ENCODE data around the gene PTPRF. TPM values are rescaled to one million over a fixed set of nuclear protein-coding genes. Genes with fewer than 3 reads are reported as not detected.
A peak's percentile ranks its signal among the peaks of the same experiment; 100 is the strongest.

The PTPRF gene
- total RNA-seq, 6 experiments from 2014 or later: 97.1 to 252 (median 160) TPM

DNA sequence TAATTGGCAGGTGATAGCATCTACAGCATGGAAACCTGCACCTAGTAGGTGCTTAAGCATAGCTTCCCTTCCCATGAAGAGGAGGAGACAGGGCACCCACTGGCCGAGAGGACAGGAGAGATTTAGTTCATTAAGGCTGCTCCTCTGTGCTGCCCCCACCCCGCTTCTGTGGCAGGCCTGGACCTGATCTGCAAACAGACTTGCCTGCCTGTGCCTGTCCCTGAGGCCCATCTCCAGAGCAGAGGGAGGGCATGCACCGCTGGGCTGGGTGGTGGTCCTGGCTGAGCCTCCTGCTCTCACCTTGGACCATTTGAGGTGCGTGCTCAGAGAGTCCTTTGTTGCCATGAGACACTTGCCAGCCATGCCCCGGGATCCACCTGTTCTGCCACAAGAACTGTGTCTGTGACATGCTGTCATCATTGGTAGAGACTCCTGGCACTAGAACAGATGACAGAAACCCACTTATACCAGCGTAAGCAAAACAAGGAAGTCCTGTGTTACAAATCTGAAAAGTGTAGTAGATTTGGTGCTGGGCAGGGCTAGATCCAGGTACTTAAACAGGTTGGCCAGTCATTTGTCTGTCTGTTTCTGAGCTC is 55.6 kb downstream of the PTPRF start:
- Histone ChIP-seq H3K9me3 (no peaks in the 10 kb centered on the region), H3K4me3 (no peak overlapping the region), H3K27me3 (no peaks in the 10 kb centered on the region), H3K36me3 (peaks cover 0 to 23% (median 8%) of the 10 kb centered on the region in 4 donors), H3K27ac (no peak overlapping the region), H3K4me1 (no peaks in the 10 kb centered on the region)
- 76% methylated on average over 5 of the region's 6 CpGs for WGBS (ENCODE audit: insufficient coverage, low coverage, low lambda C conversion rate, missing lambda C conversion rate)
- no peak for DNase-seq
- intact Hi-C loops (cut with DNase I): no loop called here
- no peak for ATAC-seq
- TF ChIP-seq POLR2A (IDR thresholded peaks at IDR 0.05): no peak

- WGBS (ENCODE audit: insufficient coverage, low coverage, low lambda C conversion rate, missing lambda C conversion rate): 33% methylated on average over 1 of the region's 2 CpGs
- intact Hi-C loops (cut with DNase I): no loop called here
- TF ChIP-seq, protein P1, sequence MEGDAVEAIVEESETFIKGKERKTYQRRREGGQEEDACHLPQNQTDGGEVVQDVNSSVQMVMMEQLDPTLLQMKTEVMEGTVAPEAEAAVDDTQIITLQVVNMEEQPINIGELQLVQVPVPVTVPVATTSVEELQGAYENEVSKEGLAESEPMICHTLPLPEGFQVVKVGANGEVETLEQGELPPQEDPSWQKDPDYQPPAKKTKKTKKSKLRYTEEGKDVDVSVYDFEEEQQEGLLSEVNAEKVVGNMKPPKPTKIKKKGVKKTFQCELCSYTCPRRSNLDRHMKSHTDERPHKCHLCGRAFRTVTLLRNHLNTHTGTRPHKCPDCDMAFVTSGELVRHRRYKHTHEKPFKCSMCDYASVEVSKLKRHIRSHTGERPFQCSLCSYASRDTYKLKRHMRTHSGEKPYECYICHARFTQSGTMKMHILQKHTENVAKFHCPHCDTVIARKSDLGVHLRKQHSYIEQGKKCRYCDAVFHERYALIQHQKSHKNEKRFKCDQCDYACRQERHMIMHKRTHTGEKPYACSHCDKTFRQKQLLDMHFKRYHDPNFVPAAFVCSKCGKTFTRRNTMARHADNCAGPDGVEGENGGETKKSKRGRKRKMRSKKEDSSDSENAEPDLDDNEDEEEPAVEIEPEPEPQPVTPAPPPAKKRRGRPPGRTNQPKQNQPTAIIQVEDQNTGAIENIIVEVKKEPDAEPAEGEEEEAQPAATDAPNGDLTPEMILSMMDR (IDR thresholded peaks at IDR 0.05): no peak
- TF ChIP-seq POLR2A (IDR thresholded peaks at IDR 0.05): no peak
- ATAC-seq (no peak), DNase-seq (no peak)
- H3K36me3 ChIP-seq: peaks cover 0 to 31% (median 12%) of the 10 kb centered on the region in 4 donors
- no peak overlapping the region for H3K27ac ChIP-seq
- H3K4me1 ChIP-seq: no peaks in the 10 kb centered on the region
- no peaks in the 10 kb centered on the region for H3K27me3 ChIP-seq
- H3K9me3 ChIP-seq: no peaks in the 10 kb centered on the region
- no peak overlapping the region for H3K4me3 ChIP-seq
These were observed 56.3 kb downstream of the PTPRF start for GRCh38 chr1:43587001-43587400.

DNA sequence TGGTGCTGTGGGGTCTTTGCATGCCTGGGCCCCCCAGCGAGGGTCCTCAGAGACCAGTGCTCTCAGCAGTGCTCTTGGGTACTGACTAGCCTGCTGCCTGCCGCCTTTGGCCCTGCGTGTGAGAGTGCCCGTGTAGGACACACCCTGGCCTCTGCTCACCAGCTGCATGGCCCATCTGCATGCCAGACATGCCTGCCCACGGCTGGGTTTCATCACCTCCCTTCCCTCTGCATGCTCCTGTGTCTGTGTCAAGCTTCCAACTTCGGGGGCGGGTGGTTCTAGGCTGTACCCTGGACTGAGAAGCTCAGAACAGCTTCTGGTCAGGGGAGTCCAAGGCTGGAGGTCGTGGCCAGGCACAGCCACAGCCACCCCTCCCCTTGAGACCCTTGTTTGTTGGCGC is 56.9 kb downstream of the PTPRF start:
- TF ChIP-seq, protein P1 (IDR thresholded peaks at IDR 0.05): no peak
- ATAC-seq (peak; percentile 12 to 71 (median 18)), DNase-seq (peak in 1 of 3 donors; percentile 52)
- Histone ChIP-seq H3K27me3 (no peaks in the 10 kb centered on the region), H3K4me3 (no peak overlapping the region), H3K36me3 (peaks cover 0 to 33% (median 15%) of the 10 kb centered on the region in 4 donors), H3K27ac (no peak overlapping the region), H3K4me1 (no peaks in the 10 kb centered on the region), H3K9me3 (no peaks in the 10 kb centered on the region)
- intact Hi-C loops (cut with DNase I): no loop called here
- WGBS (ENCODE audit: insufficient coverage, low coverage, low lambda C conversion rate, missing lambda C conversion rate): 31% methylated on average over 2 of the region's 9 CpGs

DNA sequence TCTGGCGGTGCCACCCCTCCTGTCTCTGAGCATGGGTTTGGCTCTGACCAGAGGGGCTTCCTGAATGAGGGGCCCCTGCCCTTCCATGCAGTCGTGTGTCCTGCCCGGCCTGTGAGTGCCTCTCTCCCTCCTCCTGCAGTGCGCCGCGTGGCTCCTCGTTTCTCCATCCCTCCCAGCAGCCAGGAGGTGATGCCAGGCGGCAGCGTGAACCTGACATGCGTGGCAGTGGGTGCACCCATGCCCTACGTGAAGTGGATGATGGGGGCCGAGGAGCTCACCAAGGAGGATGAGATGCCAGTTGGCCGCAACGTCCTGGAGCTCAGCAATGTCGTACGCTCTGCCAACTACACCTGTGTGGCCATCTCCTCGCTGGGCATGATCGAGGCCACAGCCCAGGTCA is 57.9 kb downstream of the PTPRF start:
- intact Hi-C loops (cut with DNase I): no loop called here
- TF ChIP-seq, protein P1 (IDR thresholded peaks at IDR 0.05): no peak
- TF ChIP-seq POLR2A (IDR thresholded peaks at IDR 0.05): no peak
- Histone ChIP-seq H3K36me3 (peaks cover 0 to 36% (median 18%) of the 10 kb centered on the region in 4 donors), H3K9me3 (no peaks in the 10 kb centered on the region), H3K27me3 (no peaks in the 10 kb centered on the region), H3K27ac (no peak overlapping the region), H3K4me1 (no peaks in the 10 kb centered on the region), H3K4me3 (no peak overlapping the region)
- DNase-seq (no peak), ATAC-seq (no peak)
- WGBS (ENCODE audit: insufficient coverage, low coverage, low lambda C conversion rate, missing lambda C conversion rate): no CpG with 5 or more reads among the region's 18 CpGs

DNA sequence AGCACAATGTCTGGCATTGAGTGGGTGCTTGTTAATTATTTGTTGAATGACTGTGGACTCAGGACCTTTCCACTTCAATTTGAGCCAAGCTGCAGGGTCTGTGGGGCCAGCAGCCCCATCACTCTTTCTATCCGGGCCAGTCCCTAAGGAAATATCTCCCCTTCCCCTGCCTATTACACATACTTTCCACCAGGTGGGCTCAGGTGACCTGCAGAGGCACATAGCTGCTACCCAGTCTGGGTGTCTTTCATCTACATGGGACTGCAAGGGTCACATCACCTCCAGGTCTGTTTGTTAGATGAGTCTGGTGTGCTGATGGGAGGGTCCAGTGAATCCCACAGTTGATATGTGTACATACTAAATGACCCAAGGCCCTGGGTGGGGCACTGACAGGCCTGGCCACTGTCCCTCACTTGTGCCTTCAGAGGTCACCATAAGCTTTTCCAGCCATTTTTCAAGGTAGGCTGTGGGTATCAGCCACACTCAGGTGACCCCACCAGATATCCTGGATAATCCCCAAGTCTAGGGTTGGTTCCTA is 59.8 kb downstream of the PTPRF start:
- H3K27me3 ChIP-seq: no peaks in the 10 kb centered on the region
- H3K36me3 ChIP-seq: peaks cover 0 to 36% (median 17%) of the 10 kb centered on the region in 4 donors
- WGBS (ENCODE audit: insufficient coverage, low coverage, low lambda C conversion rate, missing lambda C conversion rate): 57% methylated on average over 1 of the region's 1 CpG
- no peak for TF ChIP-seq POLR2A (IDR thresholded peaks at IDR 0.05)
- TF ChIP-seq, protein P1 (IDR thresholded peaks at IDR 0.05): no peak
- H3K9me3 ChIP-seq: no peaks in the 10 kb centered on the region
- ATAC-seq (no peak), DNase-seq (no peak)
- H3K27ac ChIP-seq: no peak overlapping the region
- no peak overlapping the region for H3K4me3 ChIP-seq
- H3K4me1 ChIP-seq: no peaks in the 10 kb centered on the region
- intact Hi-C loops (cut with DNase I): no loop called here
